Fibroblast of the aortic adventitia (primary cell): ENCODE measurements around the gene KPNA6. TPM values are rescaled to one million over a fixed set of nuclear protein-coding genes. Genes with fewer than 3 reads are reported as not detected.
"Not testable (repeated sequence)": the region's sequence is repeated elsewhere in the genome, so short reads cannot be mapped to it uniquely, and the experiment has no call there.

Experiments
- DNase-seq: peaks from one replicate; pipeline ENCODE4 v3.0.0-alpha.2; 2010; ENCODE audit warnings: low read depth
- H3K4me3 ChIP-seq: 2 replicates; pipeline ENCODE4 v1.5.1; 2011; ENCODE audit warnings: low read depth, mild to moderate bottlenecking, control low read depth, low read length, moderate library complexity
- total RNA-seq: library from RNA; depleted of rRNA; stranded (reverse); fragments of >200 nt; gene quantifications from 2 replicates; pipeline ENCODE4 v1.2.3, GENCODE V29; 2012; ENCODE audit warnings: low replicate concordance
- TF ChIP-seq, protein P1 (sequence below): IDR thresholded peaks from 2 replicates; pipeline ENCODE4 v1.5.1; 2011; ENCODE audit warnings: mild to moderate bottlenecking, low read length, control low read depth, inconsistent platforms; ENCODE audit not compliant: insufficient read depth

The KPNA6 gene
- total RNA-seq, 1 donor = 56.2 TPM

DNA sequence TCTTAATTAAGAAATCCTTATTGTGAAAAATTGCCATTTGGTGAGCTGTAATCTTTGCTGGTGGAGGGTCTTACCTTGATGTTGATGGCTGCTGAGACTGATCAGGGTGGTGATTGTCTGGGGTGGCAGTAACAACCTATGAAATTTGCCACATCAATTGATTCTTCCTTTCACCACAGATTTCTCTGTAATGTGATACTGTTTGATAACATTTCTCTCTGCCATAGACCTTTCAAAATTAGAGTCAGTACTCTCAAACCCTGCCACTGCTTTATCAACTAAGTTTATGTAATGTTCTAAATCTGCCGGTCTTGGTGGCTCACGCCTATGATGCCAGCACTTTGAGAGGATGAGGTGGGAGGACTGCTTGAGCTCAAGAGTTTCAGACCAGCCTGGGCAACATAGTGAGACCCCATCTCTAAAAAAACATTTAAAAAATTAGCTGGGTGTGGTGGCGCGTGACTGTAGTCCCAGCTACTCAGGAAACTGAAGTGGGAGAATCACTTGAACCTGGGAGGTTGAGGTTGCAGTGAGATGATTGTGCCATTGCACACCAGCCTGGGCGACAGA is 5.0 kb downstream of the KPNA6 start:
- no peak for DNase-seq
- TF ChIP-seq, protein P1, sequence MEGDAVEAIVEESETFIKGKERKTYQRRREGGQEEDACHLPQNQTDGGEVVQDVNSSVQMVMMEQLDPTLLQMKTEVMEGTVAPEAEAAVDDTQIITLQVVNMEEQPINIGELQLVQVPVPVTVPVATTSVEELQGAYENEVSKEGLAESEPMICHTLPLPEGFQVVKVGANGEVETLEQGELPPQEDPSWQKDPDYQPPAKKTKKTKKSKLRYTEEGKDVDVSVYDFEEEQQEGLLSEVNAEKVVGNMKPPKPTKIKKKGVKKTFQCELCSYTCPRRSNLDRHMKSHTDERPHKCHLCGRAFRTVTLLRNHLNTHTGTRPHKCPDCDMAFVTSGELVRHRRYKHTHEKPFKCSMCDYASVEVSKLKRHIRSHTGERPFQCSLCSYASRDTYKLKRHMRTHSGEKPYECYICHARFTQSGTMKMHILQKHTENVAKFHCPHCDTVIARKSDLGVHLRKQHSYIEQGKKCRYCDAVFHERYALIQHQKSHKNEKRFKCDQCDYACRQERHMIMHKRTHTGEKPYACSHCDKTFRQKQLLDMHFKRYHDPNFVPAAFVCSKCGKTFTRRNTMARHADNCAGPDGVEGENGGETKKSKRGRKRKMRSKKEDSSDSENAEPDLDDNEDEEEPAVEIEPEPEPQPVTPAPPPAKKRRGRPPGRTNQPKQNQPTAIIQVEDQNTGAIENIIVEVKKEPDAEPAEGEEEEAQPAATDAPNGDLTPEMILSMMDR = no peak
- no peak overlapping the region for H3K4me3 ChIP-seq

DNA sequence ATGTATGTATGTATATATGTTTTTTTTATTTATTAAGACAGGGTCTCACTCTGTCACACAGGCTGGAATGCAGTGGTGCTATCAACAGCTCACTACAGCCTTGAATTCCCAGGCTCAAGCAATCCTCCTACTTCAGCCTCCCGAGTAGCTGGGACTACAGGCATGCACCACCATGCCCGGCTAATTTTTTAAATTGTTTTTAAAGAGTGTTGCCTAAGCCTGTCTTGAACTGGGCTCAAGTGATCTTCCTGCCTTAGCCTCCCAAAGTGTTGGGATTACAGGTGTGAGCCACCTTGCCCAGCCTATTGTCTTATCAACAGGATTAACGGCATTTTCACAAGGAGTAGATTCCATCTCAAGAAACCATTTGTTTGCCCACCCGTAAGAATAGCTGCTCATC is 5.6 kb downstream of the KPNA6 start:
- not testable (repeated sequence) for H3K4me3 ChIP-seq, DNase-seq

DNA sequence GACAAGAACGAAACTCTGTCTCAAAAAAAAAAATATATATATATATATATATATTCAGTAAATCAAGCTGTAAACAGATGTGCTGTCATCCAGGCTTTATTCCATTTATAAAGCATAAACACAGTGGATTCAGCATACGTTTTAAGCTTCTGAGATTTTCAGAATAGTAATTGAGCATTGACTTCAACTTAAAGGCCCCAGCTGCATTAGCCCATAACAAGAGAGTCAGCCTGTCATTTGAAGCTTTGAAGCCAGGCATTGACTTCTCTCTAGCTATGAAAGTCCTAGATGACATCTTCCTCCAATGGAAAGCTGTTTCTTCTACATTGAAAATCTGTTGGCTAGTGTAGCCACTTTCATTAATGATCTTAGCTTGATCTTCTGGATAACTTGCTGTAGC is 6.6 kb downstream of the KPNA6 start:
- DNase-seq = no peak
- H3K4me3 ChIP-seq = no peak overlapping the region
- TF ChIP-seq, protein P1 = no peak

DNA sequence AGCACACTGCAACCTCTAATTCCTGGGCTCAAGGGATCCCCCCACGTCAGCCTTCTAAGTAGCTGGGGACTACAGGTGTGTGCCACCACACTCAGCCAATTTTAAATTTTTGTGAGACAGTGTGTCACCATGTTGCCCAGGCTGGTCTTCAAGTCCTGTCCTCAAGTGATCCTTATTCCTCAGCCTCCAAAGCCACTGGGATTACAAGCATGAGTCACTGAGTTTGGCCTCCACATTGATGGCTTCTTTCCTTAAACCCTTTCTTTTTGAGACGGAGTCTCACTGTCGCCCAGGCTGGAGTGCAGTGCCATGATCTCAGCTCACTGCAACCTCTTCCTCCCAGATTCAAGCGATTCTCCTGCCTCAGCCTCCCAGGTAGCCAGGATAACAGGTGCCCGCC is 7.6 kb downstream of the KPNA6 start:
- no peak for DNase-seq
- no peak overlapping the region for H3K4me3 ChIP-seq
- TF ChIP-seq, protein P1 = no peak

DNA sequence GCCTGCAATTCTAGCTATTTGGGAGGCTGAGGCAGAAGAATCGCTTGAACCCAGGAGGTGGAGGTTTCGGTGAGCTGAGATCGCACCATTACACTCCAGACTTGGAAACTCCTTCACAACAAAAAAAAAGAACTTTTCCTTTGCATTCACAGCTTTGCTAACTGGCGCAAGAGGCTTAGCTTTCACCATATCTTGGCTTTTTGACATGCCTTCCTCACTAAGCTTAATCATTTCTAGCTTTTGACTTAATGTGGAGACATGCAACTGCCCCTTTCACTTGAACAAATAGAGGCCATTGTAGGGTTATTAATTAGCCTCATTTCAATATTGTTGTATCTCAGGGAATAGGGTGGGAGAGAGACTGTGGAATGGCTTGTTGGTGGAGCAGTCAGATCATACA is 8.7 kb downstream of the KPNA6 start:
- H3K4me3 ChIP-seq = no peak overlapping the region
- peak; percentile 46 for DNase-seq
- TF ChIP-seq, protein P1 = no peak

DNA sequence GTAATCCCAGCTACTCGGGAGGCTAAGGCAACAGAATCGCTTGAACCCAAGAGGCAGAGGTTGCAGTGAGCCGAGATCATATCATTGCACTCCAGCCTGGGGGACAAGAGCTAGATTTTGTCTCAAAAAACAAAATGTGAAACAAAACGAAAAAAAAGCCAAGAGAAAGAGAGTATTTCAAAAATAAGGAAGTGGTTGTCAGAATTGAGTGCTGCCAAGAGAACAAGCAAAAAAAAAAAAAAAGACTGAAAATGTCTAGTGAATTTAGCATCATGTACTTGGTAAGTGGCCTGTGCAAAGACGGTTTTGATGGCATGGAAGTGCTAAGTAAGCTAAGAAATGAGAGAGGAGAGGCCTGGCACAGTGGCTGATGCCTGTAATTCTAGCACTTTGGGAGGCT is 14.3 kb downstream of the KPNA6 start:
- H3K4me3 ChIP-seq = no peak overlapping the region
- TF ChIP-seq, protein P1 = no peak
- no peak for DNase-seq

DNA sequence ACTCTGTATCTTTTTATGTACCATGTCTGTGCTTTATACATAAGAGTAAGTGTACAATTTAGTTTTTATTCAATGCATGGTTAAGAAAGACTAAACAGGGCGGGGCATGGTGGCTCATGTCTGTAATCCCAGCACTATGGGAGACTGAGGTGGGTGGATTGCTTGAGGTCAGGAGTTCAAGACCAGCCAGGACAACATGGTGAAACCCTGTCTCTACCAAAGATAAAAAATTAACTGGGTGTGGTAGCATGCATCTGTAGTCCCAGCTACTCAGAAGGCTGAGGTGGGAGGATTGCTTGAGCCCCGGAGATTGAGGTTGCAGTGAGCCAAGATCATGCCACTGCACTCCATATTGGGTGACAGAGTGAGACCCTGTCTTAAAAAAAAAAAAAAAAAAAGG is 15.5 kb downstream of the KPNA6 start:
- not testable (repeated sequence) for DNase-seq, H3K4me3 ChIP-seq

DNA sequence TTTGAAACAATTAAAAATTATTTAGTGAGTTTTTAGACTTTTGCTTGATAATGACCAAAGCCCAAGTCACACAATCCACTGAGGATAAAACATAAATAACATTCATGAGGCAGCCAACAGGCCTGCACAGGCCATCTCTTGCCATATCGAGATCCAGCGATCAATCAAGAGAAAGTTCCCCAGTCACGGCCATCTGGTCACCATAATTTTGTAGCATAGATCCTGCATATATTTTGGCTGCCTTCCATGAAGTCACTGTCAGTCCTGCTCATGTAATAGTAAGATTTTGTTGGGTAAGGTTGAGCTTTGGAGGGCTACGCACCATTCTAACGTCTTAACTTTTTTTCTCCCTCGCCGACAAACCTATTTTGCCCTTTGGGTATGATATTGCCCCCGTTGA is 17.5 kb downstream of the KPNA6 start:
- H3K4me3 ChIP-seq = no peak overlapping the region
- DNase-seq = no peak
- TF ChIP-seq, protein P1 = no peak
